Measurements from ENCODE around the gene ABCG1.

ABCG1 gene

DNA sequence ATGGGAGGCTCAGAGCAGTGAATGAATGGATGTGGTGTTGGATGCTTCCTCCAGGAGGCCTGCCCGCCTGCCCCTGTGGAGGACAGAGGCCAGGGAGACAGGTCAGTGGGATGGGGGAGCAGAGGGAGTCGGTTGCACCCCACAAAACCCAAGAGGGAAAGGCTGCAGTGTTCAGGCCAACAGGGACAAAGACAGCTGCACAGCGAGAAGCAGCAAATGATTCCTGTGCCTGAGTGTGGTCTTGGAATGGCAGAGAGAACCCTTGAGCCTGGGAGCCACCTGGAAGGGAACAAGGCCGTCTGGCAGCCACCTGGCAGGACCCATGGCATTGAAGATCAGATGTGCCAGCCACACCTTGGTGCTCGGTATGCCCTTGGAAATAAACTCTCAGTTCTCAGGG, 88.2 kb downstream of the ABCG1 start:
- no peak for DNase-seq (ENCODE audit: low spot score)

DNA sequence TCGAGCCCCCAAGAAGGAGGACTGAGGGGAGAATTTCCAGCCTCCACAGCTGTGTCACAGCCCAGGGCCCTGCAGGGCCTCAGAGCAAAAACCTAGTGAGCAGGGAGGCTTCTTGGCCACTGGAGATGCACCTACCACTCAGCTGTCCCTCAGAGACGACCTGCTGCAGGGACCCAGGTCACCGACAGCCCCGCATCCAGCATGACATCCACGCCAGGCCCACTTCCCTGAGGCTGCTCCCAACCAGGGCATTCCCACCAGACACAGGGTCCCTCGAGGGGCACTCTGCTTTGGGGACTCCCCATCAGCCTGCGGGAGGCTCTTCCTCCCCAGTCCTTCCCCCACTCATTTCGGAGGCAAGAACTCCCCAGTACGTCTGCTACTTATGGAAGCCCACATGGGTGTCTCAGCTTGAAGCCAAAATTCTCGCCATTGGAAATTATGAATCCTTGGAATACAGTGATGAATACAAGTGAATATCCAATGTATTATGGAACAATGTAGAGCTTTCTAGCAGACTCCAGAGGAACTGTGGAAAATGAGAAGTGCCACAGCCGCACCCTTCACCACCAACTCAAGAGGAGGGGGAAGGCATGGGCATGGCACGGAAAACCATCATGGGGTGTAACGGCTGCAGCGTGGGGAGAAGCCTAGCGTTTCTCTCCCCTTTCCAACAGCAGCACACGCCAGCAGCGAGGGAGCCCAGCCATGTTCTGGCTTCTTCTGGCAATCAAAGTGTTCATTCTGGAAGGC, 89.4 kb downstream of the ABCG1 start:
- DNase-seq (ENCODE audit: low spot score) = no peak

DNA sequence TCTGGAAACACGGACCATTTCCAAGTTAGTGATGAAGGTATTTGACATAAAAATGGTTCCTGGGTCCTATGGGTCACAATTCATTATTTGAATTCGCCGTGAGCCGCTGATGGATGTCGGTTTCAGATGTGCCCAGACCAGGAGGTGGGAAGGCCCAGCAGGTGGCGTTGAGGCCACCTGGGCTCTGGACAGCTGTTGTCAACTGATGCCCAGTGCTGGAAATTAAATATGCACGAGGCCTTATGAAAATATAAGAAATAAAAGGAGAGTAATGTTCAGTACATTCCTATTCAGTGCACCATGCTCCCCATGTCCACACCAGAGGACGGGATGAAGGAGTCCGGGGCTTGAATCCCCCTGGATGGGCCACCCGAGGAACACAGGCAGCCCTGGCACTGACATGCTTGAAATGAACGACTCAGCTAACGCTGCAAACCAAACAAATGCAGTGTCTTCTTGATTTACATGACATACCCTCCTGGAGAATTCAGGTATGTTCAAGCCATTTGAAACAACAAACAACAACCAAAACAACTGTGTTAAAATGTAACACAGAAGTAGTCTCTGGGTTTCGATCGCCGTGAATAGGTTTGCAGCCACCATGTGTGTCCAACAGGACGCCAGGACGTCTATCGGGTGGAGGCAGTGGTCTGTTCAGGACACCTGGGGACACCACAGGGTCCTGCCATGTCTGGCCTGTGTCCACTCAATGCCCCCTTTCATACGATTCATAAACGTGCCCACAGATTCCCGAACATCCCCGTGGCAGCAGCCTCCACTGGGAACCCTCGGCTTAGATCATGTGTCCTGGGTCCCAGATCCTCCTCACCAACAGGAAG, 90.2 kb downstream of the ABCG1 start:
- no peak for DNase-seq (ENCODE audit: low spot score)

- DNase-seq (ENCODE audit: low spot score) = peak; percentile 59
Measured at GRCh38 chr21:42309753-42310213, 90.8 kb downstream of the ABCG1 start.

DNA sequence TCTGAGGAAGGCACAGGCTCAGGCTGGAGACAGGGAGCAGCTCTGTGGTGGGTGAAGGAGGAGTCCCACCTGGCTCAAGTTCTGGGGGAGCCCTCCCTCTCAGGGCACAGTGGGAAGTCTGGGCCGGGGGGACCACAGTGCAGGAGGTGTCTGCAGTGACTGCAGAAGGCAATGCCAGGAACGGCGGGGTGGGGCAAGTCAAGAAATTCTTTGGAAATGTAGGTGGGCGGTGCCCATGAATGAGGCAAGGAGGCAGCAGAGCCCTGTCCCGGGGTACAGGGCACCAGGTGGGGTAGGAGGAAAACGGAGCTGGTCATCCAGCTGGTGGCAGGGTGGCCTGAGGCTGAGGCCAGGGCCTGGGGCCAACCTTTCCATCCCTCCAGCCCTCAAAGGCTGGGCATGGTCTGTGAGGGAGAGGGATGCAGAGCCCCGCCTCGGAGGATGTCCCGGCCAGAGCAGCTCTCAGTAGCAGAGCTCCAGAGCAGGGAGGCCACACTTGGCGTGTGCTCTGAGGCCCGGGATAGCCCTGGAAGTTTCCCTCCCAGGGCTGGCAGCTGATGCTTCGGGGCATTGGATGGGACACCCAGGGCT, 91.6 kb downstream of the ABCG1 start:
- DNase-seq (ENCODE audit: low spot score) = no peak

- no peak for DNase-seq (ENCODE audit: low spot score)
Measured at GRCh38 chr21:42311160-42311559, 92.2 kb downstream of the ABCG1 start.

GRCh38 chr21:42311816-42312625, 93.1 kb downstream of the ABCG1 start:
- DNase-seq (ENCODE audit: low spot score) = no peak

GRCh38 chr21:42312626-42313104, 93.7 kb downstream of the ABCG1 start:
- no peak for DNase-seq (ENCODE audit: low spot score)

DNA sequence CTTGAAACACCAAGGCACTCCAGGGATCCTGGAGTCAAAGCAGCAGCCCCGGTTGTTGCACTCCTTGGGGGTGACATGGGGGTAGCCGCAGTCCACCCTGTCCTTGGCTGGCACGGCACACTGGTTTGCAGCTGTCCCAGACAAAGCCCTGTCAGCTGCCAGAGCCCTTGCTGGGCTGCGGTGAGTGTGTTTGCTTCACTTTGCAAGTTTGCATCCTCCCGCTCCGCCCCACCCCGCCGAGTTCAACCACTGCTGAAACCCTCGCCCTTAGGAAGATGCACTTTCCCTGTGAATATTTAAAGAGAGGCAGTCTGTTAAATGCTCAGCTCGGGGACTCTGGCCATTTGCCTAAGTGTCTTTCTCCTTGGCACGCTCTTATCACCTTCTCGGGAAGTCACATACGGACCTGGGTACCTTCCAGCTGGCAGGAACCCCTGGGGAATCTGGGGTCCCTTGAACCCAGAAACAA, 94.6 kb downstream of the ABCG1 start:
- DNase-seq (ENCODE audit: low spot score) = no peak

DNA sequence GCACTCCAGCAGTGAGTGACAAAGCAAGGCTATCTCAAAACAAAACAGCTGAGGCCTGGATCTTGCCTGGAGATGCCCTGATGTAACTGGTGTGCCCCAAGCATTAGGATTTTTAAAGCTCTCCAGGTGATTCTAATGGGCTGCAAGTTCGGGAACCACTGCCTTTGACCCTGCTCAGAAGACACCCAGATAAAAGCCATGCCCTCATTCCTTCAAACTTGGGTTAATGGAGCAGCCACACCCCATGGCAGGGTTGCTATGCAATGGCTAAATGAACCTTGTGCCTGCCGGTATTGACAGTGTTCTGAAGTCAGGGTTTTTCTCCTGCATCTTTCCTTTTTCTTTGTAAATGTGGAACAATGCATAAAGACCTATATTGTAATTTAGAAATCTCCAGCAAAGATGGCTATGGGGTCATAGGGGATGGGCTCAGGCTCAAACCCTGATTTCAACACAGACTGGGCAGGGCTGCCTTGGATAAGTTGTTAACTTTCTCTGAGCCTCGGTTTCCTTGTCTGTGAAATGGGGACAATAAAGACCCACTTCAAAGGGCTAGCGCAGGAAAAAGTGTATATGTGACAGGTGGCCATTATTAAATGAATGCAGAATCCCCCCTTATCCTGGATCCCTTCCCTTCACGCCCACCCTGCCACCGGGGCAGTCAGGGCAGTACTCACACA, 95.8 kb downstream of the ABCG1 start:
- DNase-seq (ENCODE audit: low spot score) = no peak

DNA sequence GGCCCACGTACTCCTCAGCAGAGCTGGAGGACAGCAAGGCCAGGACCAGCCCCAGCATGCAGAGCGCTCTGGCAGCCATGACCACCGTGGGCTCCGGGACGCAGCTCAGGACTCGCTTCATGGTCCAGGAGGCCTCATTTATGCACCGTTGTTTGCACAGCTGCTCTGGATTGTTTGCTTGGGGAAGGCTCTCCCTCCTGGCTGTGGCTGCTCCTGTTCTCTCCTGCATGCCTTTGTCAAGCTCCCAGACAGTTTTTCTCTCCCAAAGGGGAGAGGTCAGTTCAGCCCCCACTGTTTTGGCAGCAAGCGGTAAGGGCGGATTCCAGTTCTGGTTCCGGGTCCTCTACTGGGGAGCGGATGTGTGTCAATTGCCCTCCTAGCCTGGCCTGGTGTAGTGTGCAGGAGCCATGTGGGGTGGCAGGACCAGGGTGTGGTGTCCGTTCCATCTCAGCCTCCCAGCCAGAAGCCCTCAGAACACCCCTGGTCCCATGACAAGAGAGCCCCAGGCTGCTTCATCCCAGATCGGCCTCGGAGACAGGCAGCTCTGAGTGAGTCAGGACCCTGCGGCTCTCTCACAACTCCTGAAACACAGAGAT, 96.5 kb downstream of the ABCG1 start, which contains the start of gene TFF3:
Gene TFF3, minus strand, starts transcription at position 114 of the 596 bp plus-strand sequence. Its CDS starts 35 bp downstream, at position 79.
- DNase-seq (ENCODE audit: low spot score) = no peak

GRCh38 chr21:42316891-42317290, 98.0 kb downstream of the ABCG1 start:
- no peak for DNase-seq (ENCODE audit: low spot score)

DNA sequence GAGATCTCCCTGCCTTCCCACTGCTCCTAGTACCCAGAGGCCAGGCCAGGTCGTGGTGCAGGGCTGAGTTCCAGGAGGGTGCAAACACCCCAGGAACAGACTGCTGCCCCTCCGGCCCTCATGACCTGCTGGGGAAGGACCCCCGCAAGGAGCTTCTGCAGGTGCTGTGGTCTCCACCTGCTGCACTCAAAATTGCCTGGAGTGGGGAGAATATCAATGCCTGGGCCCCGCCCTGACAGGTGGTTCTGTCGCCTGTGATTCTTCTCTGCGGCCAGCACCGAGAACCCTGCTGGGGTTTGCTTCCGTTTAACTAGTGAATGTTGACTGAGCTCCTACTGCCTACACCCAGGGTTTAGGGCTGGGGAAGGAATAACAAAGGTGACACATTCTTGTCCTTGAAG, 98.4 kb downstream of the ABCG1 start:
- DNase-seq (ENCODE audit: low spot score) = no peak

DNA sequence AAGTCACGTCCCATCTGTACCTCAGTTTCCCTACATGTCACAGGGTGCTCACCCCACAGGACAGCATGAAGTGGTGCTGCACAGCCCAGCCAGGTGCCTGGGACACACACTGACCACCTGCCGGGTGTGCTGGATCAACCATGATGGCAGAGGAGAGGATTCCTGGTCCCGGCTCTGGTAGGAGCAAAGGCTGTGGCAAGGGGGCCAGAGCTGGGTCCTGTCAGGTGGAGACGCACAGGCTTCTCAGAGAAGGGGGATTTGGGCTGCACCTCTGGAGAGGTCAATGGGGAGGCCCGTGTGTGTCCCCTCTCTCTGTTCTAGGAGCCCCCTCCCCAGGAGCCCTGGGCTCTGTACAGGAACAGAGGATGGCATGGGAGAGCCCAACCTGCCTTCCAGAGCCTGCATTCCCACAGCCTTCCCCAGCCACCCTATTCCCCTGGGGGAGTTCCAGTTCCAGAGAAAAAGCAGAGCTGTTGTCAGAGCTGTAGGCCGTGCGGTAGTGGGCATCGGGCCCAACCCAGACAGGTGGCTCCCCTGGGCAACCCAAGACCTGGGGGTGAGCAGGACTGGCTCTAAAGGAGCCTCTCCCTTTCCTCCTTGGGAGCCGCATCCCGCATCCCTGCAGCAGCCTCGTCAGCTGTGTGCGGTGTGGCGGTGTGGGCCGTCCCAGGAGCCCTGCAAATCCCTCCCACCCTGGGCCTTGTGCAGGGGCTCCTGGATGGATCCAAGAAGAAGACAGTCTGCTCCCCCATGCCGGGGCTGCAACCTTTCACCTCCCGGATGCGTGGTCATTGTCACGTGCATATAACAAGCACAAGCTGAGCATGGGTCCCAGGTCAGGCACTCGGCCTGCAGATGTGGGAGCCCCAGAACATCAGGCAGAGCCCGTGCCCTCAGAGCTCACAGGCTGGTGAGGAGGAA, 99.1 kb downstream of the ABCG1 start:
- DNase-seq (ENCODE audit: low spot score) = no peak

- no peak for DNase-seq (ENCODE audit: low spot score)
Measured at GRCh38 chr21:42319376-42319775, 100.4 kb downstream of the ABCG1 start.

DNA sequence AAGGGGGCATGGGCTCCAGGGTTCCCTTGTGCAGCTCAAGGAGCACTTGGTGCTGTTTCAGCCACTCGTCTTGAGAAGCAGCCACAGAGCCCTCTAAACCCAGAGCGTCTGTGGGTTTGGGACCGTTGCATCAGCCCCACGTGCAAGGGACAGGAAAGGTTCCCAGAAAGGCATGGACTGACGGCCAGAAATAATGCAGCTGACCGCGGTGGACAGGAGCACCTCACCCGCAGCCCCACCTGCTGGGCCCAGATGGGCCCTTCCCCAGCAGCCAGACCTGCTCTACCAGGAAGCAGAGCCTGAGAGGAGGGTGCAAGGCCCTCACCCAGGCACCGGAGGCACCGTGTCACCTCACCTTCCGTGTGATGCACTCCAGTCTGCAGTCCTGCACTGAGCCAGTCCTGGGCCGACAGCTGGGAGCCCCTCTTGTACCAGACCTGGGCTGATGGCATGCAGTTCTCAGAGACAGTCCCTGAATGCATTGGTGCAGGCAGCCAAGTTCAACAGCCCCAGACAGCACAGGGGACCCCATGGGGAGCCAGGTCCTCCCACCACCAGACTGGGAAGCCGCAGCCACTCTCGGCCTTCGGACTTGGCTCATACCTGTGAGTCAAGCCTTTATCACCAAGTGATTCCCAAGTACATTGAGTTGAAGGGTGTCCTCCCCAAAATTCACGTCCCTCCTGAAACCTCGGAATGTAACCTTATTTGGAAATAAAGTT, 101.1 kb downstream of the ABCG1 start:
- DNase-seq (ENCODE audit: low spot score) = no peak

DNA sequence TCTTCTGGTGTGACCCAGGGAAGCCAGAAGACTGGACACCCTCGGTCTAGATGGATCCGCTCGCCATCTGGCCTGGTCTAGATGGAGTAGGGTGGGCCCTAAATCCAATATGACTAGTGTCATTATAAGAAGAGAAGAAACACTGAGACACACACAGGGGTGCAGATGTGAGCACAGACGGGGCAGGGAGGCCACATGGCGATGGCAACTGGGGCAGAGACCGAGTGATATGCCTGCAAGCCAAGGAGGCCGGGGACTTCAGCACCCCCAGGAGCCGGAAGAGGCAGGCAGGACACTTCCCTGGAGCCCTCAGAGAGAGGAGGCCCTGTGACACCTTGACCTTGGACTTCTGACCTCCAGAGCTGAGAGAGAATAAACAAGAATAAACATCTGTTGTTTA, 101.9 kb downstream of the ABCG1 start:
- DNase-seq (ENCODE audit: low spot score) = no peak

GRCh38 chr21:42321231-42321630, 102.3 kb downstream of the ABCG1 start:
- no peak for DNase-seq (ENCODE audit: low spot score)

DNA sequence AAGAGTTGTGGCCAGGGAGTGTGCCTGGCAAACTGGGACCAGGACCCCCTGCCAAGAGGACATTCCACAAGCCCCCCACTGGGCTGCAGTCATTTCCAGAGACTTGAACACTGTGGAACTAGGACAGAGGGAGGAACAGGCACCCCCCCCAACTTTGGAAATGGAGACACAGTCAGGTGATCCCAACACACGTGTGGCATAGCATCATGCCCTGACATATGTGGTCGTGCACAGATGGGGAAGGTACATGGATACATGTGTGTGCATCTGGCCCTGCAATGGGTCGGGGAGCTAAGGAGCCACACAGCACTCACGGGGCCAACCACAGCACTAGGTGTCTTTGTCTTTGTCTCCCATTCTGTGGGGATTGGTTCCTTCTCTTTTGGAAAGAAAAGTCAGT, 102.9 kb downstream of the ABCG1 start:
- DNase-seq (ENCODE audit: low spot score) = no peak

Measured in GM03348 (cell line).